ENCODE data around the gene CLASRP.

CLASRP gene

GRCh38 chr19:45023048-45023447, 15.8 kb upstream of the CLASRP start:
- H3K27ac ChIP-seq (ENCODE audit: low read length): no peak overlapping the region
- peaks cover 8% of the 10 kb centered on the region for H3K36me3 ChIP-seq (ENCODE audit: control insufficient read depth, low read depth, low read length)
- H3K4me3 ChIP-seq (ENCODE audit: low read length): no peak overlapping the region
- no peaks in the 10 kb centered on the region for H3K27me3 ChIP-seq (ENCODE audit: control insufficient read depth, insufficient read depth, low read length)
- H3K4me1 ChIP-seq (ENCODE audit: control insufficient read depth, low read depth, low read length): no peaks in the 10 kb centered on the region
- H3K9ac ChIP-seq (ENCODE audit: low read length): no peak overlapping the region
- no peaks in the 10 kb centered on the region for H3K9me3 ChIP-seq (ENCODE audit: control insufficient read depth, low read depth, low read length)

- Histone ChIP-seq H3K4me1 (ENCODE audit: control insufficient read depth, low read depth, low read length) (no peaks in the 10 kb centered on the region), H3K9me3 (ENCODE audit: control insufficient read depth, low read depth, low read length) (no peaks in the 10 kb centered on the region), H3K4me3 (ENCODE audit: low read length) (no peak overlapping the region), H3K9ac (ENCODE audit: low read length) (no peak overlapping the region), H3K27me3 (ENCODE audit: control insufficient read depth, insufficient read depth, low read length) (no peaks in the 10 kb centered on the region), H3K27ac (ENCODE audit: low read length) (no peak overlapping the region), H3K36me3 (ENCODE audit: control insufficient read depth, low read depth, low read length) (peaks cover 10% of the 10 kb centered on the region)
These were observed 13.6 kb upstream of the CLASRP start for GRCh38 chr19:45025264-45025663.

GRCh38 chr19:45027371-45027770, 11.5 kb upstream of the CLASRP start:
- Histone ChIP-seq H3K9me3 (ENCODE audit: control insufficient read depth, low read depth, low read length) (no peaks in the 10 kb centered on the region), H3K36me3 (ENCODE audit: control insufficient read depth, low read depth, low read length) (peaks cover 15% of the 10 kb centered on the region), H3K27me3 (ENCODE audit: control insufficient read depth, insufficient read depth, low read length) (no peaks in the 10 kb centered on the region), H3K27ac (ENCODE audit: low read length) (no peak overlapping the region), H3K9ac (ENCODE audit: low read length) (no peak overlapping the region), H3K4me3 (ENCODE audit: low read length) (no peak overlapping the region), H3K4me1 (ENCODE audit: control insufficient read depth, low read depth, low read length) (no peaks in the 10 kb centered on the region)

- H3K4me1 ChIP-seq (ENCODE audit: control insufficient read depth, low read depth, low read length): no peaks in the 10 kb centered on the region
- H3K27ac ChIP-seq (ENCODE audit: low read length): no peak overlapping the region
- peaks cover 22% of the 10 kb centered on the region for H3K36me3 ChIP-seq (ENCODE audit: control insufficient read depth, low read depth, low read length)
- H3K9ac ChIP-seq (ENCODE audit: low read length): no peak overlapping the region
- H3K4me3 ChIP-seq (ENCODE audit: low read length): no peak overlapping the region
- H3K27me3 ChIP-seq (ENCODE audit: control insufficient read depth, insufficient read depth, low read length): no peaks in the 10 kb centered on the region
- no peaks in the 10 kb centered on the region for H3K9me3 ChIP-seq (ENCODE audit: control insufficient read depth, low read depth, low read length)
These were observed 8.0 kb upstream of the CLASRP start for GRCh38 chr19:45030825-45031224.

GRCh38 chr19:45032421-45032820, 6.4 kb upstream of the CLASRP start:
- H3K36me3 ChIP-seq (ENCODE audit: control insufficient read depth, low read depth, low read length): peaks cover 22% of the 10 kb centered on the region
- H3K27ac ChIP-seq (ENCODE audit: low read length): no peak overlapping the region
- no peaks in the 10 kb centered on the region for H3K4me1 ChIP-seq (ENCODE audit: control insufficient read depth, low read depth, low read length)

GRCh38 chr19:45035755-45036154, 3.1 kb upstream of the CLASRP start:
- H3K4me3 ChIP-seq (ENCODE audit: low read length): no peak overlapping the region
- peaks cover 21% of the 10 kb centered on the region for H3K36me3 ChIP-seq (ENCODE audit: control insufficient read depth, low read depth, low read length)

More at GRCh38 chr19:45032421-45032820, 6.4 kb upstream of the CLASRP start:
- Histone ChIP-seq H3K4me3 (ENCODE audit: low read length) (no peak overlapping the region), H3K27me3 (ENCODE audit: control insufficient read depth, insufficient read depth, low read length) (no peaks in the 10 kb centered on the region), H3K9me3 (ENCODE audit: control insufficient read depth, low read depth, low read length) (no peaks in the 10 kb centered on the region), H3K9ac (ENCODE audit: low read length) (no peak overlapping the region)

GRCh38 chr19:45037393-45038169, 1.3 kb upstream of the CLASRP start:
- no peak overlapping the region for H3K4me3 ChIP-seq (ENCODE audit: low read length)
- no peak overlapping the region for H3K9ac ChIP-seq (ENCODE audit: low read length)
- no peaks in the 10 kb centered on the region for H3K27me3 ChIP-seq (ENCODE audit: control insufficient read depth, insufficient read depth, low read length)
- H3K4me1 ChIP-seq (ENCODE audit: control insufficient read depth, low read depth, low read length): no peaks in the 10 kb centered on the region
- peaks cover 33% of the 10 kb centered on the region for H3K36me3 ChIP-seq (ENCODE audit: control insufficient read depth, low read depth, low read length)
- H3K9me3 ChIP-seq (ENCODE audit: control insufficient read depth, low read depth, low read length): no peaks in the 10 kb centered on the region
- no peak overlapping the region for H3K27ac ChIP-seq (ENCODE audit: low read length)

More at GRCh38 chr19:45035755-45036154, 3.1 kb upstream of the CLASRP start:
- Histone ChIP-seq H3K4me1 (ENCODE audit: control insufficient read depth, low read depth, low read length) (no peaks in the 10 kb centered on the region), H3K27me3 (ENCODE audit: control insufficient read depth, insufficient read depth, low read length) (no peaks in the 10 kb centered on the region), H3K27ac (ENCODE audit: low read length) (no peak overlapping the region), H3K9ac (ENCODE audit: low read length) (no peak overlapping the region), H3K9me3 (ENCODE audit: control insufficient read depth, low read depth, low read length) (no peaks in the 10 kb centered on the region)

GRCh38 chr19:45040059-45040771, 1.4 kb downstream of the CLASRP start:
- Histone ChIP-seq H3K36me3 (ENCODE audit: control insufficient read depth, low read depth, low read length) (peaks cover 50% of the 10 kb centered on the region), H3K27me3 (ENCODE audit: control insufficient read depth, insufficient read depth, low read length) (no peaks in the 10 kb centered on the region), H3K9ac (ENCODE audit: low read length) (no peak overlapping the region), H3K9me3 (ENCODE audit: control insufficient read depth, low read depth, low read length) (no peaks in the 10 kb centered on the region), H3K27ac (ENCODE audit: low read length) (no peak overlapping the region), H3K4me3 (ENCODE audit: low read length) (peak overlapping the region; percentile 96), H3K4me1 (ENCODE audit: control insufficient read depth, low read depth, low read length) (no peaks in the 10 kb centered on the region)

GRCh38 chr19:45041125-45041524, 2.3 kb downstream of the CLASRP start:
- H3K4me1 ChIP-seq (ENCODE audit: control insufficient read depth, low read depth, low read length): no peaks in the 10 kb centered on the region
- H3K9me3 ChIP-seq (ENCODE audit: control insufficient read depth, low read depth, low read length): no peaks in the 10 kb centered on the region
- H3K9ac ChIP-seq (ENCODE audit: low read length): no peak overlapping the region
- H3K4me3 ChIP-seq (ENCODE audit: low read length): no peak overlapping the region
- H3K27me3 ChIP-seq (ENCODE audit: control insufficient read depth, insufficient read depth, low read length): no peaks in the 10 kb centered on the region
- H3K27ac ChIP-seq (ENCODE audit: low read length): no peak overlapping the region
- peaks cover 54% of the 10 kb centered on the region for H3K36me3 ChIP-seq (ENCODE audit: control insufficient read depth, low read depth, low read length)

GRCh38 chr19:45045671-45046353, 7.0 kb downstream of the CLASRP start:
- Histone ChIP-seq H3K4me1 (ENCODE audit: control insufficient read depth, low read depth, low read length) (no peaks in the 10 kb centered on the region), H3K9ac (ENCODE audit: low read length) (no peak overlapping the region), H3K4me3 (ENCODE audit: low read length) (no peak overlapping the region), H3K27me3 (ENCODE audit: control insufficient read depth, insufficient read depth, low read length) (no peaks in the 10 kb centered on the region), H3K9me3 (ENCODE audit: control insufficient read depth, low read depth, low read length) (no peaks in the 10 kb centered on the region), H3K36me3 (ENCODE audit: control insufficient read depth, low read depth, low read length) (peaks cover 55% of the 10 kb centered on the region), H3K27ac (ENCODE audit: low read length) (no peak overlapping the region)

GRCh38 chr19:45046355-45046754, 7.5 kb downstream of the CLASRP start:
- no peaks in the 10 kb centered on the region for H3K4me1 ChIP-seq (ENCODE audit: control insufficient read depth, low read depth, low read length)
- H3K27me3 ChIP-seq (ENCODE audit: control insufficient read depth, insufficient read depth, low read length): no peaks in the 10 kb centered on the region
- H3K9me3 ChIP-seq (ENCODE audit: control insufficient read depth, low read depth, low read length): no peaks in the 10 kb centered on the region
- H3K36me3 ChIP-seq (ENCODE audit: control insufficient read depth, low read depth, low read length): peaks cover 49% of the 10 kb centered on the region
- no peak overlapping the region for H3K4me3 ChIP-seq (ENCODE audit: low read length)
- no peak overlapping the region for H3K27ac ChIP-seq (ENCODE audit: low read length)
- no peak overlapping the region for H3K9ac ChIP-seq (ENCODE audit: low read length)

Measured in iPS-18a (cell line).